COLO829 (cell line): ENCODE measurements around the gene TEDDM1.
"Not testable (repeated sequence)": the region's sequence is repeated elsewhere in the genome, so short reads cannot be mapped to it uniquely, and the experiment has no call there.

Source experiments
- DNase-seq: peaks from one replicate; pipeline ENCODE4 v3.0.0; 2012; ENCODE audit warnings: low spot score

The TEDDM1 gene

DNA sequence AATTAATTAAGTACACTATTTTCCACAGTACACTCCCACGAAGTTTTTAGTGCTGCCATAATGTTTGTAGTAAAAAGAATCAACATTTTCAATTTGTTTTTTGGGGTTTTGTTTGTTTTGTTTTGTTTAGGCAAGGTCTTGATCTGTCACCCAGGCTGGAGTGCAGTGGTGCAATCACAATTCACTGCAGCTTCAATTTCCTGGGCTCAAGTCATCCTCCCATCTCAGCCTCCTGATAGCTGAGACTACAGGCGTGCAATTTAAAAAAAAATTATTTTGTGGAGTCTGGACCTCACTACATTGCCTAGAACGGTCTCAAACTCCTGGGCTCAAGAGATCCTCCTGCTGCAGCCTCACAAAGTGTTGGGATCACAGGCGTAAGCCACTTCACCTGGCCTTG lies 20.3 kb downstream of the TEDDM1 start:
- DNase-seq = no peak

DNA sequence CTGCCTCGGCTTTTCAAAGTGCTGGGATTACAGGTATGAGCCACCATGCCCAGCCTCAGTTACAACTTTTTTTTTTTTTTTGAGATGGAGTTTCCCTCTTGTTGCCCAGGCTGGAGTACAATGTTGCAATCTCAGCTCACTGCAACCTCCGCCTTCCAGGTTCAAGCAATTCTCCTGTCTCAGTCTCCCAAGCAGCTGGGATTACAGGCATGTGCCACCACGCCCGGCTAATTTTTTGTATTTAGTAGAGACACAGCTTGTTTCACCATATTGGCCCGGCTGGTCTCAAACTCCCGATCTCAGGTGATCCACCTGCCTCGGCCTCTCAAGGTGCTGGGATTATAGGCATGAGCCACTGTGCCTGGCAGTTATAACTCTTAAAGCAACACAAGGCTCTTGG lies 20.7 kb downstream of the TEDDM1 start:
- not testable (repeated sequence) for DNase-seq

DNA sequence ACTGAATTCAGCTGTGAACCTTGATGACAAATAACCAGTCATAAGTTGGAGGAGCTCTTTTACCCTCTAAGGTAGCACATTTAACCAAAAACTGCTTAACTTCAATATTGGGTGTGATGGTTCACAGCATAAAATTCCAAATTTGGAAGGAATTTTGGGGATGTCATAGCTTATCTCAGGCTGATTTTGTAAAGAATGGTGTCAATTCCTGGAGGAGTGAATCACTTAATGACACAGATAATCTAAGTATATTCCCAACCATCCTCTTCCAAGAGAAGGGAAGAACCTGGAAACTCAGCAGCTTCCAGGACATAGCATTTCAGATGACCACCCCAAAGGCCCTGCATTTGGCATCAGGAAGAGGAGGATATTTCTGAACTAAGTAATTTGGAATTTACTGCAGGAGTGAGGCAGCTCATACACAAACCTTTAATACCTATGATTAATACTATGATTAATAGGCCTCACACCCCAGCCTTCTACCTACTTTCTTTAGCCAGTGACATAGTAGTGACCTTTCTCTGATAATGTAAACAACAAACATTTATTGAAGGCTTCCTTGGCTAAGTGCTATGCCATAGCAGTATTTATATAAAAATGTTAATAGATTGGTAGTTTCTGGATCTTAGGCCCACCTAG lies 23.4 kb downstream of the TEDDM1 start:
- no peak for DNase-seq

DNA sequence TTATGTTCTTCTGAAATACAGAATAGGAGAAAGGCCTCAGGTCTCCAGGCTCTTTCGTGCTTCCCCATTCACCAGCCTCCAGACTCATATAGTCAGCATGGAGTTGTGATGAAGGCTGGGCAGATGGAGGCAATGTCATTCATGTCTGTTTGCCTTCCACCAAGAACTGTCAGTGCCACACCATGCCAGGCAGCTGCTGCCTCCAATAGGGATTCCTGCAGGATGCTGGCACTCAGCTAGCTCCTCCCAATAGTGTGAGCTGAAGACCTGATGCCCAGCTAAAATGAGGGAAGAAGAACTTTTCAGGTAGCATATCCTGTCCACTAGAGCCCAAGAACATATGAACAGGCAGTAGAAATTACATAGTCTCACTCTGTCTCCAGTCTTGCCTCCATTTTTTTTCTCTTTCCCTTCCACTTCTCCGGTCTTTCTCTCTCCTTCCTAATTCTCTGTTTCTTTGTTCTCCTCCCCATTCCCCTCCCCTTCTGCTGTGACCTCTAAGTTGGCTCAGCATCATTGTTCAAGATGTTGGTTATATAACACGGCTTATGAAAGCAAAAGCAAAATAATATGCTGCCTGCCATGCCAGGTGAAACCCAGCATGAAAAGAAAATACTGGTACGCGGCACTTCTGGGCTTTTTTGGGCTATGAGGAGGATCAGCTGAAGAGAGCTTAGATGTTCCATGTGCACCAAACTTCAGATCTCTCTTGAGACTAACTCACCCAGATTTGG lies 26.2 kb downstream of the TEDDM1 start:
- no peak for DNase-seq

DNA sequence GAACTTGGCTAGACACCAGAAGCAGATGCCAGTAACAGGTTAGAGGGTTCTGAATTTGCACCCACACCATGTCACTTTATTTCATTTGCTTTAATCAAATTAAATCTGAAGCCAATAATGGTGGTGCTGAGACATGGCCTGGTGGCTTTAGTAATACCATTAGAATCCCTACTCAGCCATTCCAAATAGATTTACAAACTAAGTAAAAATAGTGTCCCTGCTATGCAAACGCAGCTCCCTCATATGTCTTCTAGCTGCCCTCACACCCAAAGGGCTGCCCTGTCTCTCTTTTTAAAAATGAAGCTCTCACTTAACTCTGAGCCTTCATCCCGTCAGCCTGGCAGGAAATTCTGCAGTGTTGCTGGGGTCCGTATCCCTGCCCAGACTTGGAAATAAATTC lies 29.9 kb downstream of the TEDDM1 start:
- DNase-seq = no peak

DNA sequence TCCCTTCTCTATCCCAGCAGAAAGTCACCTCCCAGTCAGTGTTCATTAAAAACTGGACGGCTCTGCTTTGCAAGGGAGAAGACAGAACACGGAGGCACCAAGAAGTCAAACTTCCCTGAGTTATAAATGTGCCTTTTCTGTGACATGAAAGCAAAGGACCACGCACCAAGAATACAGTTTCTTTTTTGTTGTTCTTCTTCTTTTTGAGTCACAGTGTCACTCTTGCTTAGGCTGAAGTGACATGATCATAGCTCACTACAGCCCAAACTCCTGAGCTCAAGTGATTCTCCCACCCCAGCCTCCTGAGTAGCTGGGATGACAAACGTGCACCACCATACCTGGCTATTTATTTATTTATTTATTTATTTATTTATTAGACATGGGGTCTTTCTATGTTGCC lies 31.6 kb downstream of the TEDDM1 start:
- no peak for DNase-seq

DNA sequence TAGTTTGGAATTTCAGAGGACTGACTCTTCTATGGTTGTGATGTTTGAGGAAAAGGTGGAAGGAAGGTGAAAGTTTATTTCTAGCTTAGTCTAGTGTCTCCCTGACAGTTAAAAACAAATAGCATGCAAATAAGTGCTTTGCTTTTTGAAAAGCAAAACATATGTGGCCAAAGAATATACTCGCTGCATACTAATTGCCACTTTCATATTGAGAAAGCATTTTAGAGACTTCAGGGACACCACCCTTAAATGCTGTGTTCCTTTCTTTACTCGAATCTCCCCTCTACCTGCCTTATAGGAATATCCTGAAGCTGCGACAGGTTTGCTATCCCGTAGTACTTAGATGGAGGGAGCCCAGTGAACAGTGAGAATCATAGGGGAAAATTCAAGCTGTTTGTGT lies 32.1 kb downstream of the TEDDM1 start:
- no peak for DNase-seq

DNA sequence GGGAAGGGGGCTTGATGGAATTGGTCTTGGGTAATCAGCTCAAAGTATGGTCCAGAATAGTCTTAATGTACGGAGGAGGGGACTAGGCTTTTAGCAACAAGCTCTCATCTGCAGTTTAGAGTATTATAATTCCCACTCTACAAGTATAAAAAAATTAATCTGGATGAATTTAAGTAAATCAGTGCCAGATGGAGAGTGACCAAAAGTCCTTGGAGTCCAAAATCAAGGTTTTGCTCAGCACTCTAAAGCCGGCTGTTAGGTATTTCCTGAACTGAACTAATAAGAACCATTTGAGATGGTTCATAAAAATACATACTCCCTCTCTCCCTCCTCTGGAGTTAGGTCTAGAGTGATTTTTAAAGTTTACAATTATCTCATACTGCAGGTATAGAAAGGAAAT lies 32.5 kb downstream of the TEDDM1 start:
- no peak for DNase-seq

DNA sequence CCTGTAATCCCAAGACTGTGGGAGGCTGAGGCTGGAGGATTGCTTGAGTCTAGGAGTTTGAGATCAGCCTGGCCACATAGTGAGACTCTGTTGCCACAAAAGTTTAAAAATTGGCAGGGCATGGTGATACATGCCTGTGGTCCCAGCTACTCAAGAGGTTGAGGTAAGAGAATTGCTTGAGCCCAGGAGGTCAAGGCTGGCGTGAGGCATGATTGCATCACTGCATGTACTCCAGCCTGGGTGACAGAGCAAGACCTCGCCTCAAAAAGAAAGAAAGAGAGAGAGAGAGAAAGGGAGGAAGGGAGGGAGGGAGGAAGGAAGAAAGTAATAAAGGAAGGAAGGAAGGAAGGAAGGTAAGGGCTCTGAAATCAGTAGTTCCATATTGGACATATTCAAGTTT lies 33.9 kb downstream of the TEDDM1 start:
- no peak for DNase-seq

DNA sequence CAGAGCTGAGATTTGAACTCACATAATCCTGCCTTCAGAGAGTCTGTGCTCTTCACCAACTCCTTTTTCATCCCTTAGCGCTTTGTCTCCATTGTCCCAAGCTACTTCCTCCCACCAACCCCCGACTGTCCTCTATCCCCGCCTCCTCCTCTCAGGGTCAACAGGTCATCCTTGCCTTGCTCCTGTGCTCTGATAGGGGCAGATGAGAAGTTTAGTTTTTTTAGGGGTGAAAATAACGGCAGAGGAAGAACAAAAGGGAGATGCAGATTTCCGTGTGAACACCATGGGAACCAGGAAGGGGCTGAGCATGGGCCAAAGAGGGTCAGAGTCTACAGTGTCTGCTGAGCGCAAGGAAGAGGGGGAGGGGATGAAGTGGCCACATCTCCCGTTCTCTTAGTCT lies 40.8 kb downstream of the TEDDM1 start:
- no peak for DNase-seq

DNA sequence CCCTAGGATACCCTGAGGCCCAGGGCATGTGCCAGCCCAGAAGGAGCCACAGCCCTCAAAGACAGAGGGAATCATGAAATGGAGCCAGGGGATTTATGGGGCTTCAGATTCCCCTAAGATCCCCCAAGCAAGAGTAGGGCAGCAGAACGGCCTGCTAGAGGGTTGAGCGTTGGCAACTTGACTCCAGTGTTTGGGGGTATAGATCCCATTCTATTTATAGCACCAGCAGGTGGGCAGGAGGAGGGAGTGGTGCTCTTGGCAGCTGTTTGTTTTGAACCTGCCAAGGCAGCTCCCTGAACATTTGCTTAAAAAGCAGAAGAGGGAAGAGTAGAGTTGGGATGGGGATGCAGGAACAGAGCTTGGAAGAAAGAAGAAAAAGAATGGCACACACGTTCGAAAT lies 42.6 kb downstream of the TEDDM1 start:
- DNase-seq = no peak

DNA sequence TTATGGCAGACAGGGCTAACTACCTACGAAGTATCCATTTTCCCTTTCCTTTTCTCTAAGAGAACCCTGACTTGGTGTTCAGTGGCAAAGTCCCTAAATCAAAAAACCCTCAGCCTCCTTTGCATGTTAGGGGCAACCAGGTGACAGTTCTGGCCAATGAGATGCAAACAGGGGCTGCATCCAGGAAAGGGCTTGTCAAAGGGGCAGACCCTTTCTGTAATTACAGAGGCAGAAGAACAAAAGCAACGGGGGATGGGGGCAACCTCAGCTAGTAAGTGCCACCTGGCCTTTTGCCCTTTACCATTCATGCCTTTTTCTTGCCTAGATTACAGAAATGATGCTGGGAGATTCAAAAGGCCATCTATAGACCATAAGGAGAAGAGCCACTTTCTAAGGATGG lies 43.3 kb downstream of the TEDDM1 start:
- DNase-seq = no peak

DNA sequence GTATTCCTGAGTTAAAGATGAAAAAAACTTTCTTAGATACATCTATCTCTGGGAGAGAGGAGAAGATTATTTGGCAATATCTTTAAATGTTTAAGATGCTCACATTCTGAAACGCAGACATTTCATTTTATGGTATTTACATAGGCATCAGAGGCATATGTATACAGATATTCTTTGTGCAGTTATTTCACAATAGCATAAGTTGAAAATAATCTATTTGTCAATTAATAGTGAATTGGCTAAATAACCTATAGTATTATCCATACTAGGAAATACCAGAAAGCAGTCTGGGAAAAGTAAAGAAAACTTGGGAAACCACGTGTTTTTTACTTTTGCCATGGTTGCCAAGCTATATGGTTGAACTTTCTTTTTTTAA lies 44.8 kb downstream of the TEDDM1 start:
- no peak for DNase-seq

DNA sequence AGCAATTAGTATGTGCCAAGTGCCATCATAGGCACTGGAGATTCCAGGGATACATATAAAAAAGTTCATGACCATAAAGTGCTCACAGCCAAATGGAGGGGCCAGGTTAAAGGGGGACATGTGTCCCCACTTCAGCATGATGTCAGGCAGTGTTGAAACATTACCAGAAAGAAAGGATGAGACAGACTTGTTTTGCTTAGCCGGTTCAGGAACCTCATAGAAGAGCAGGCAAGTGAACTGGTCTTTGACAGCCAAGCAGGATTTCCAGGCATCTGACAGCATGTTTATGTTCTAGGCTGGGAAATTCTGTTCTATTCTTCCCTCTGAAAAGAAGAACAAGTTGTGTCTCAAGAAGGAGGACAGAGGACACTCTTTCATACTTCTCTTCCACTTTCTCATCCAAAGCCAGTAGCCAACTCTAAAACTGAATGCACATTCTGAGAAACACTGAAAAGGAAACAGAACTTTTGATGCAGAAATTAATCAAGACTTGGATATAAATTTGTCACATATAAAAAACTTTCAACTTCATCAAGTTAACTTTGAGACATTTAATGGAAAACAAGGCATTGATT lies 48.6 kb downstream of the TEDDM1 start:
- no peak for DNase-seq

DNA sequence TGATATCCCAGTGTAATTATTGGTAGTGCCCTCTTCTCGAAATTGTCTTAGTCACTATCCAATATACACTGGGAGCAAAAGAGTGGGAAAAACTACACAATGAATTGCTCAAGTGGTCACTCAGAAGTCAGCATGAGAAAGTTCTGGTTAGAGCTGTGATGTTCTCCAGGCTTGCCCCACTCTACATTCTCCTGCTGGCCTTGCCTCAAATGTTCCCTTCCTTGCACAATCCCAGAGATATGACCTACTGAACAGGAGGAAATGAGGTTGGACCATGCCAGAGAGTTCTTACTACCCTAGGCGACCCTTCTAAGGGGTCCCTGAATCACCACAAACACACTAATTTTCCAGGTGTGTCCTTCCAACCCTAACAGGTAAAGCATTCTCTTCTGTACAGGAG lies 49.6 kb downstream of the TEDDM1 start:
- no peak for DNase-seq

DNA sequence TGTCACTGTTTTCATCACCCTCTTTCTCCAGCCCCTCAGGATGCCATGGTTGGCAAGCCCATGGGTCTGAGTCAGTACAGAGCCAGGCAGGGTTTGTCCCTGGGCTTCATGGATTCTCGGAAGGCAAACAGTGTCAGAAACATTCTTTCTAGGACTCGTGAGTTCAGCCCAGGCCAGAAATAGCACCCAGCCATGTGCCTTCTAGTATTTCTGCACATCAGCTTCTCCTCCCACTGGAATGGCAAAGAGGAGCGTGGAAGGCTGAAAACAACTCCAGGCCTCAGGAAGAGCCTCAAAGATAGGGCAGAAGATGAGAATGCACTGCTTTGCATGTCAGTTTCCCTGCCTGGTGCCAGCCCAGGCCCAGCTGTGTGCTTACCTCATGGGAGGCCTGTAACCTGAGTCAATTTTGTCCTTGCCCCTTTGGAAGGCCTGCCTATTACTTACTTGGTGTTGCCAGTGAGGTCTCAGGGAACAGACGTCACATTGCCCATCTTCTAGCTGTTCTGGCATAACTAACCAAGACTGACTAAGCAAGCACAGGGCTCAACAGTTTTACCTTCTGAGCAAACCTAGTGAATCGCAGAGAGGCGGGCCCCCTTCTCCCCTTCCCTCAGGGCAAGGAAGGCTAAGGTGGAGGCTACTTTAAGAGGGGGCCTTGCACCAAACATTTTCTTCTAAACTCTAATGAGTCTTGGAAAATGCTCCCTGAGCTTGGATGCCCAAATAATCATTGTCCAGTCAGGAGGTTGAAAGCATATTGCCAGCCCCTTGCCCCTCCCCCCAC lies 51.3 kb downstream of the TEDDM1 start:
- no peak for DNase-seq
